Heart left ventricle (tissue), 13 donors: Measurements from ENCODE around the gene IKBIP.

Experiments
- CTCF ChIP-seq, 12 donors: fragments of 200-600 bp; sonication (generic) in 4 of 12; IDR thresholded peaks; one replicate each; pipeline versions ENCODE4 v1.5.0 to v1.8.0; 2018 to 2022; ENCODE audit warnings: antibody characterized with exemption in 12 of 12, mild to moderate bottlenecking in 5 of 12
- POLR2A ChIP-seq, 2 donors: fragments of 450-650 bp; IDR thresholded peaks; one replicate each; pipeline ENCODE4 v1.6.1; 2017; ENCODE audit warnings: antibody characterized with exemption in 2 of 2, mild to moderate bottlenecking in 2 of 2, moderate library complexity in 2 of 2
- donor health status: ischemic (EF 13 %, LVEDD 7.1; RV severe dilation, severe dysfunction).
- donor health status: DM: no; HTN: yes; CAD: no.
- donor health status: DM: no; HTN: no; CAD: no.
- donor health status: ischemic (EF 25% LVEDD 6.9; RV normal size, moderate dysfunction).
- donor health status: ischemic (EF 25% LVEDD 5.7; RV mildly dilated, moderate dysfunction).
- donor health status: ischemic (EF 35%, LVEDD 5.7; RV mildly dilated, moderate dysfunction).
- donor health status: nonischemic (EF 11% LVEDD 7.7; RV severe dilation, severe dysfunction).
- donor health status: DM: yes; HTN: yes; CAD: no.
- donor health status: PGD.
- donor health status: ischemic (EF 29% LVEDD 5.4; RV normal size, mild dysfunction).
- donor health status: nonischemic (EF 23%, LVEDD 6.1; RV moderate dilation, normal function).

- no peak for TF ChIP-seq POLR2A (IDR thresholded peaks at IDR 0.05)
- TF ChIP-seq CTCF (IDR thresholded peaks at IDR 0.05), result no peak
These were observed 8.8 kb downstream of the IKBIP start for GRCh38 chr12:98635657-98636323.
